HG03135 (cell line): ENCODE measurements around the gene DOCK1.

ENCODE experiments used
- ATAC-seq: cut with Tn5 transposase; IDR thresholded peaks from one replicate; pipeline ENCODE4 v1.9.1; 2021; ENCODE audit warnings: mild to moderate bottlenecking, moderate library complexity; ENCODE audit not compliant: unreplicated experiment

Gene DOCK1

DNA sequence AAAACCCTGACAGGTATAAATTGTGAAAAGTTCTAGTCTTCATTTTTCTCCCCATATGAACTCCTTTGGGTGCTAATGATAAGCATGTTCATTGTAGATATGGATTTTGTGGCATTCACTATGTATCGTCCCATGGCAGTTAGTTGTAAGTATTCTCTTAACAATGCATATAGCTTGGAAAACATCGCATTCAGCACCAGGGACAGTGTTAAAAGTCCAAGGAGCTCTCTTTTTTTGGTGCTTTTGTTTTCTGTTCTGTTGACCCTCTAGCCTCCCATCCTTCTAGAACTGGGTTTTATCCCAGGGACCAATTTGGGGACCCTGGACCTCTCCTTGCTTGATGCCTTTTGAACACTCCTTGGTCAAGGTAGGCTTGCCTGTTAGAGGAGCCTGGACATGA is 253.4 kb downstream of the DOCK1 start:
- no peak for ATAC-seq

DNA sequence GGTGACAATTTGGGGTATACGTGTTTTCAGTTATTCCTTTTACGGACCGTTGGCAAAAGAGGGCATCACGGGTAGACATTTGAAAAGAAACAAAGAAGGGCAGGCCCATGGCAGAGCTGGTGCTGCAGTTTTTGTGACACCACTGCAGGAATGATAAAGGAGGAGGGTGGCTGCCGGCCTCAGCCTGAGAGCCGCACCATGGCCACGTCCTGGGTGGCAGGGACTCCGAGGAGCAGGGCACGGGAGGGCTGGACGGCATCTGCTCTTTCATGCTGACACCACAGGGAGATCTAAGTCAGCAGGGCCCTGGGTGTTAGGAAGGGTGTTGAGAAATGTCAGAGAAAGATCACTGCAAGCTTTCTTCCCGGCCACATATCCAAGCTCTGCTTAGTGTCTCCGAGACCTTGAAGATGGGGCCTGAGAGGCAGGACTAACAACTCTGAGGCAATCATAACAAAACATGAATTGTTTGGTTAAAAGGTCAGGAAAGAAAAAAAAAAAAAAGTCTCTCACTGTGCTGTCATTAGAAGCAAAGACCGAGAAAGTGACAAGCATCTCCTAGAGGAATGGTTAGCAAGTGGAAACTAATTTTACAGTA is 254.5 kb downstream of the DOCK1 start:
- no peak for ATAC-seq

DNA sequence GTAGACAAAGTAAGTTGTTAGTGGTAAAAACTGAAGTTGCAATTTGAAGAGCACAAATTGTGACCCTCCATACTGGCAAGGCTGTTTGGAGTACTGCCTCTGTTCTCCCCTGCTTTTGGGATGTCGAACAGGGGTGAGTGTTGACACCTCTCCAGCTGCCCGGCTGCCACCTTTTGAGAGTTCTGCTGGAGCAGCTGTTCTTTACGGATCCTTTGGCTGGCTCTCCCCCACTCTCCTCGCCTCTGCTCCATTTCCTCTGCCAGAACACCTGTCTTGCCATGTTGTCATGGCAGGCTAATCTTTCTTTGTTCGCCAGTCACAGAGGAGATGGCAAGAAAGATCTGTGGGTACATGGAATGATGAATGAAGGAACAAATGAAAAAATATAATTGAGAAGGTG is 256.3 kb downstream of the DOCK1 start:
- ATAC-seq, result no peak

DNA sequence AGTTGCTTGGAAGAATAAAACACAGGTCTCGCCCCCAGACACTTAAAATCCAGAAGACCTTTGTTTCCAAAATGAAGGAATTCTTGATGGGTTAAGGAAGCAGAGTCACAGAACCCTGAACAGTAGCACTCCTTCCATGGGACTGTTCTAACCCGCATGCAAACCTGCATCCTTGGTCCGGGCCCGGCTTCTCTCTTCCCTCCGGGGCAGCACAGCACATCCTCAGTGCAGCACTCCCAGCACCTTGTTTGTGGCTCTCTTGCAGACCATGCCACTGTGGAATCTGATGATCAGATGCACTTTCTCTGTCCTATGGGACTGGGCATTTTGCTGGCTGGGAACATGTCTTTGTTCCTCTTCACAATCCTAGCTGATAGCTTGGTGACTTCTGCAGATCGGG is 257.6 kb downstream of the DOCK1 start:
- no peak for ATAC-seq

DNA sequence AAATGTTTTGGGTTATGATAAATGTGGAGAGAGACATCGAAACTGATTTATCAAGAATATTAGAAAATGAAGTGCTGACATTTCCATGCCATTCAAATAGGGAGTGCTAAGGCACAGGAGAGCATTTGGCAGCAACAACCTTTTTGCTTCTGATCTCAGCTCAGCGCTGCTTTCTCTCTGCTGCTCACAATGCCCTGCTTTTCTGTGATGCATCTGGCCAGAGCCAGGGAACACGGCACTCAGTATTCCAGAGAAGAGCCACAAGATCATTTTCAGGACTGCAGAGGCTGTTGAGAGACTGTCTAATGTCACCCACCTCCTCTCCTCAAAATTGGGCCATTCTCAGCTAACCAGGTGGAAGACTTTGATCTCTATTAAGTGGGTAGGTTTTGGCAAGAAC is 263.0 kb downstream of the DOCK1 start:
- ATAC-seq, result no peak

DNA sequence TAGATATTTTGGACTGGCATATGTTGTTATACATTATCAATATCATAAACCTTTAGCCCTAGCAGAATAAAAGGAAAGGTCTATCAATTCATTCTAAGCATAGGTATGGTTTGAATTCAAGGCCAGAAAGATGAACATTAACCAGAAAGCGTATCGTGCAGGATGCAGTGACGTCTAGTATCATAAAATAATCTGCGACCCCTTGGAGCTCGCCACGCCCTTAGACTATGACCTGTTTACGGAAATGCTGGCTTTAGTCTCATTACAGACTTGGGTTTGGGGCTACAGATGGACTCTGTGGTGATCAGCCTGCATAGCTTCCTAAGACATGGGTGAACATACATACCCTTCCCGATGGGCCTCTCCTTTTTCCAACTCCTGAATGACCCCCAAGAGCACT is 269.6 kb downstream of the DOCK1 start:
- no peak for ATAC-seq

DNA sequence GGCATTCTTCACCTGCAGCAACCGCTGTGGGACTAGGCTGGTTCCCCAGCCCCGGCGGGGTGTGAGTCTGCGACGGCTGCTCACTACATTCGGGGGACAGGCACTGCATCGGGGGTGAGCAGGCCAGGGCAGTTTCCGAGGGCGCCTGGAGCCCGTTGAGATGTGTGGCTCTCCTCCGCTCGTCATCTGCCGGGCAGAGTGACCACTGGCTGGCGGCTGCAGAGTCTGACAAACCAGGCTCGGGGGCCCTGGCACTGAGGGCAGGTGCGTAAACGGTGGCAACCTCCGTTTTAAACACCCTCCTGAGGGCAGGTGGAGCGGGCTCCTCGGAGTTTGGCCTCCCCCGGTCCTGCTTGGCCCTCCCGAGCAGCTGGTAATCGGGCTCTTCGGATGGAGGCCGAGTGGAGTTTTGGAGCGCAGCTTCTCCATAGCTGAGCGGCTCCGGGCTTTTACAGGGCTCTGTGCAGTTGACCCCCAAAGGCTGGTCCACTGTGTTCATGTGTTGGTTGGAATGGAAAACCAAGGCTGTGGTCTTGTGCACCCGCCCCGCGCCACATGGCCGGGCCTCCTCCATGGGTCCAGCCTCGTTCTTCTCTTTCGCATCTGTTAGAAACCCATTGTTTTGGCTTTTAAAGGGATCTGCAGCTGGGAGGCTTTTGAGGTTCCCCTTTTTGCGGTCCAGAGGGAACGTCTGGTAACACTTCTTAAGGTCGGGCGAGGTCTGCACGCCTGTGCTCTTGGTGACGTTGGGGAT is 270.3 kb downstream of the DOCK1 start:
- ATAC-seq, result no peak

DNA sequence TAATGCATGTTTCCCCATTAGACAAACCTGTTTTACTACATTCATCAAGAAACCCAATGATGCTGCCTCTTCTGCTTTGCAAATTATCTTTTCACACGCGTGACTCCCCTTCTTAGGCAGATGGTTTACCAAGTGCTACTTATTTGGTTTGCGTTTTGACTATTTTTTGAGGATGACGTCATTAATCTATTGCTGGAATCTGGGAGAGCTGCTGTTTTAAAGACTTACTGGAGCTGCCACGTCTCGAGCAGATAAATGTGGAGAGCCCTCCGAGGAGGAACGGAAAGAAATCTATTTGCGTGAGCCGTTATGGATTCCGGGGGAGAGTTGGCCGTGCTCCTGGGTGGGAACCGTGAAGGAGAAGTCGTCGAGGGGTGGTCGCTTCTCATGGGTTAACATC is 271.4 kb downstream of the DOCK1 start:
- ATAC-seq, result no peak

DNA sequence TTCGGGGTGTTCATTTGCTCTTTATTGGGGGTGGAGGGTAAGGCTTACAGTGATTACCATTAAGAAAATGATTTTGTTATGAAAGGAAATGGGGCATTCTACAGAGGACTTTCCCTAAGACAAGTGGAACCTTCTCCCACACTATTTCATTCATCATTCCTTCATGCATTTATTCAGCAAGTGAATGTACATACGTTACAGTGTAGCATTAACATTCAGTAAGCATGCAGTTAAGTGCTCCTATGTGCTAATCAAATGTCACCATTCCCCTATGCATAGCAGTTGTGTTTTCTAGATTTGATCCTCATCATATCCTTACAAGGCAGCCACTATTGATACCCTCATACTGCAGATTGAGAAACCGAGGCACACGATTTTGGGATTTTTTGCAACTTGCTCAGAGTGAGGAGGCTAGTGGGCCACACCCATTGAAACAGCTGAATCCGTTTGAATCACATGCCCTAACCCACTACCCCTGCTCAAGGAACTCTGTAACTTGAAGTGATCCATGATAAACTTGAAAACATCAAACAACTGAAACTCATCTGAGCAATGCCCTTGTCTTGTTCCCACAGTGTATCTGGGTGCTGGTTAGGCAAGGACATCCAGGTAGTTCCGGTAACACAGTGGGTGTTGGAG is 274.5 kb downstream of the DOCK1 start:
- ATAC-seq, result no peak

DNA sequence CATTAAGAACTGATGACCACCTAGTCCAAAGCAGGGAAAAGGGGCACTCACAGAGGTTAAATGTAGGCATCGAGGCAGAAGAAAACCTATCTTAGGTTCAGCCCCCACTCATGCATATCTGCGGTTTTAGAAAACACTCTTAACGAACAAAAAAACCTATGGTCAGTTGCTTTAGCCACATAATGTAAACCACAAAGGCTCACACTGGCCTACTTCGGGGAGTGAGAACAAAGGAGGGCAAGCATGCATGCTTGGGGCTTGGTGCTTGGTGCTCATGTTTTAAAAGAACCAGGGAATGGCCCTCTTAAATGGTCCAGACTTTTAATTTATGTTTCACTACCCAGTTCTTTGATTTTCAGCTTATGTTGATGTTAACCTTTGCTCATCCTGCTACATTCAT is 276.9 kb downstream of the DOCK1 start:
- ATAC-seq, result no peak

DNA sequence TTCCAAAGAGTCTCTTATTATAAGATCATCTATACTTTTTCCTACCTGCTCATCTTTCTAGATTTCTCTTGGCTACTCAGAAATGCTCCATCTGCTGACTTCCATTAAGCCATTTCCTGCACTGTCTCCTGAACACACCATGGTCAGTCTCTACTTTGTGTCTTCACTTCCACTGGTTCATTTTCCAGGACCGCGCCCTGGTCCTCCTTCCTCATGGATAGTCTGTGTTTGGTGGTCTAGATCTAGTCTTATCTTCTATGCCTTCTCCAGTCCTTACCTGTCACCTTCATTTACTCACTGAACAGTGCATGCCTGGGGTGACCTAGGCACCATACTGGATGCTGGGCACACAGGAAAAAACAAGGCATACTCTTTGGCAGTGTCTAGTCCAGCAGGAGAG is 279.4 kb downstream of the DOCK1 start:
- ATAC-seq, result no peak

DNA sequence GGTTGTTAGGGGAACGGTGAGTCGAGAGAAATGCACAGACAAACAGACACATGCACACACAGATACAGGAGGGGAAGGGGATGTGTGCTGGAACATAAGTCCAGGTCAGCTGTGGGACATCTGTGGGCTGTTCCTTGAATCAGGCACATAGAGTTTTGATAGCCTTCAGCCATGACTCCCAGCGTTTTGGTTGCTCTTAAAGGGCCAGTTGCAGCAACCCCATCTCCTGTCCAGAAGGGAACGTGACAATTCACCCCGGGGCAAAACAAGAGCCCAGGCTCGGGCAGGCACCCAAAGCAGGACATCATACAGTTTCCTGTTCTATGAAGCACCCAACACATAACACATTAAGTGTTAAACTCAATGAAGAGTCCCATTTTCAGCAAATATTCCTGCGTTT is 281.6 kb downstream of the DOCK1 start:
- ATAC-seq, result no peak

DNA sequence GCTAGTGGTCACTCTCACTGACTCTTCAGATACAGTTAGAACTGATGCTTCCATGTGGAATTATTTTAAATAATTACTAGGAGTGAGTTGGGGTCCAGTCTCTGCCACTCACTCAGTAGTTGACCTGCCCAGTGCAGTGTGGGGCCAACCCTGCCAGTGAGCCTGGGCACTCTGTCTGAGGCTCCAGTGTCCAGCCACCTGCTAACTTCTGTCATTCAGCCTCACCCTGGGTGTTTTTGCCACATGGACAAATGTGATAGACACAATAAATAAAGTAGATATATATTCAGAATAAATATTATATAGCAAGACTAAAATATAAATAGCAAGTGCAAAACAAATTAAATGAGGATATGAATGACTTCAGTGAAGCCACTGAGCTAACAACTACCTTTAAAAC is 284.0 kb downstream of the DOCK1 start:
- ATAC-seq, result no peak

DNA sequence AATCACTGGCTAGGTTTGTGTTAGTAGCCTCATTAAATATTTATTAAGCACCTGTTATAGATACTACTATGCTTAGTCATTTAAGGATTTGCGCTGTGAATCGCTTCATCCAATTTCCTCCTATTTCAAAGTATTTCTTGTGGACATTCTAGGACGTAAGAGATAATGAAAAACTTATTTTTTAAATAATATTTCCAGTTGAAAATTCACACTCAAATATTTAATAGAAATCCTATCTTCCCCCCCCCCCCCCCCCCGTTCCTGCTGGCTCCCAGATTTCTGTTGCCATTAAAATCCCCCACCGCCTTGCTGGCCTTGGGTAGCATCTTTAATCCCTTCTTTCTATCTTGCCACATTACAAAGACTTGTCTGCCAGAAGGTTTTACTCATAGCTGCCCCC is 285.2 kb downstream of the DOCK1 start:
- ATAC-seq, result no peak

DNA sequence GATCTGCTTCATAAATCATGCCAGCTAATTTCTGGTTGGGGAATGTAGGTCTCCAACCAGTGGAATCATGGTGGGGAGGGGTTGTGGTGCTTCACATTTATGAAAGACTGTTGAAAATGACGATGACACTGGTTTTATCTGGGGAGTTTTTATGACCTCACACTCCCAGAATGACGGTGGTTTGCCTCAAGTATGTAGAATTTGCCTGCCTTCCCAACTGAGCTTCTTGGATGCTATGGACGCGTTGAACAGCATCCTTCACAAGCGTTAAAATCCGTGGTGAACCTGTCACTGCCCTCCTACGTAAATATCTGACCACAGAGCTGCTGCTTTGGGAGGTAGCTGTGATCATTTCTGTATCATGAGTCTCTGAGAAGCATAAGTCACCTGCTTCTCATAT is 287.9 kb downstream of the DOCK1 start:
- no peak for ATAC-seq

DNA sequence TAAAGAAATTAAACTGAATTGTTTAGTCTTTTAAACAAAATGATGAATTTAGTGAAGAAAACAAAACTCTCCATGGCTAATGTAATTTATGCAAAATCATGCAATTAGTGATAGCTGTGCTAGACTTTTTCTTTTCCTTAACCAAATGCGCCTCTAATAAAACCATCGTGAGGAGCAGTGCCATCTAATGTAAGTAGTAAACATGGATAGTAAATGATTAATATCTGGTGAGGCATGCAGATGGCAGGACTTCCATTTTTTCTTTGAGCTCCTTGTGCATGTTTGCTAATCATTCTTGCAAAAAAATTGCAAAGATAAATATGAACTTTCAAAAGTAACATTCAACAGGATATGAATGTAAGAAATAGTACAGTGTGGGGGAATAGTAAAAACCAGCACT is 288.9 kb downstream of the DOCK1 start:
- ATAC-seq, result no peak

DNA sequence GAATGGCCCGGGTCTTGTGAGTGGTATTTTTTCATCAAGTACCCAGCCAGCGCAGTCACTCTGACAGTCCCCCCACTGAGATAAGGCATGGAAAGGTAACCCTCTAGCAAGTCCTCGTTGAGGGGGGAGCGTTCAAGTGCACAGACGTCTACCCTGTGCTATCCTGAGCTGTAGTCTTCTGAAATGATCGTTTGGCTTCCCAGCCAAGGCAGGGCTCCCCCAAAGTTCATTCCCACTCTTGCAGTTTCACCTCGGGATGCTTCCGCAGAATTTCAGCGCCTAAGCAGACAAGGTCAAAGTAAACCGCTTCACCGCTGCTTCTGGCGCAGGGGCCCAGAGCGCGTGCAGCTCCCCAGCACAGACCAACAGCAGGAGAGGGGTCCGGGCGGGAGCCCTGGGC is 289.4 kb downstream of the DOCK1 start:
- no peak for ATAC-seq

DNA sequence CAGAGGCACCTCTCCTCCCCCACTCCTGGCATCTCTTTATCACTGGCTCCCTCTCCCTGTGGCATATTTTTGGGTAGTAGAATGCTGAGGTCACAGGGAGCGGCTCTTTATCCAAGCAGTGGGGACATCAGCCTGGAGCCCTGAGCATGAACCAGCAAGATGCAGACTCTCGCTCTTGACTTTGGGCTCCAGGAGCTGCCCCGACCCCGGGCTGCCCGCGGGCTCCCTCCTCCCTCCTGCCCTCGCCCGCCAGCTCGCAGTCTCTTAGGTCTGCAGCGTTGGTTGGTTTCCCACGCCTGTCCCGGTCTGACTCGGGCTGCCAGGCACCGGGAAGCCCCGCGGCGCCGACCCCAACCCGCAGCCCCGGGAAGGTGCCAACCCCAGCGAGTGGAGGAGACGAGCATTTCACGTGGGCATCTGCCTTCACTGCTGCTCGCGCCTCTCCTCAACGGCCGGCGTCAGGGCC is 289.8 kb downstream of the DOCK1 start:
- ATAC-seq, result no peak

DNA sequence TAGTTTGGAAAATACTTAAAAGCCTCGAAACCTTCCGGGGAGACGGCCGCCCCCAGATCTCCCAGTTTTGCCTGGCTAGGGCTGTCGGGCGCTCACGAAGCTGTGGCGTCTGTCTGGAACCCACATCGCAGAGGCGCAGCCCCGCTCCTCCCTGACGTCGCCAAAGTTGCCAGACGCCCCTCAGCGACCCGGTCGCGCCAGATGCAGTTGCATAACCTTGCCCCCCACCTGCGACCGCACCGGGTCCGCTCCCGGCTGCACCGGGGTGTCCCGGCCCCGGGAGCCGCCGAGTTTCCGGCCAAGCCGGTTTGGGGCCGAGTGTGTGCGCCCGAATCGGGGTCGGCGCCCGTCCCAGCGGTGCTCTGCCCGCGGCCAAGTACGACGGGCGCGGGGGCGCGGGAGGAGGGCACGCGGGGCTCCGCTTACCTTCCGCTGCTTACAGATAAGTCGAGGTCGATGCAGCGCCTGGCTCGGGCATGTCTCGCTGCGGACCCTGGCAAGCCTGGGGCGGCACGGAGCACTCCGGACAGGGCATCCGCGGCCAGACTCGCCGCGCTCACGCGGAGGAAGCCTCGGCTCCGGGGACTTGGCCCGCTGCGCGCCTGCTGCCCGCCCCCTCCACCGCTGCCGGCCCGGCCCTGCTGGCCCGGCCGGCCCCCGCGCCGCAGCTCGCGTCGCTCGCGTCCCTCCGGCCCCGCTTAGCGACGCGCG is 290.5 kb downstream of the DOCK1 start:
- no peak for ATAC-seq

DNA sequence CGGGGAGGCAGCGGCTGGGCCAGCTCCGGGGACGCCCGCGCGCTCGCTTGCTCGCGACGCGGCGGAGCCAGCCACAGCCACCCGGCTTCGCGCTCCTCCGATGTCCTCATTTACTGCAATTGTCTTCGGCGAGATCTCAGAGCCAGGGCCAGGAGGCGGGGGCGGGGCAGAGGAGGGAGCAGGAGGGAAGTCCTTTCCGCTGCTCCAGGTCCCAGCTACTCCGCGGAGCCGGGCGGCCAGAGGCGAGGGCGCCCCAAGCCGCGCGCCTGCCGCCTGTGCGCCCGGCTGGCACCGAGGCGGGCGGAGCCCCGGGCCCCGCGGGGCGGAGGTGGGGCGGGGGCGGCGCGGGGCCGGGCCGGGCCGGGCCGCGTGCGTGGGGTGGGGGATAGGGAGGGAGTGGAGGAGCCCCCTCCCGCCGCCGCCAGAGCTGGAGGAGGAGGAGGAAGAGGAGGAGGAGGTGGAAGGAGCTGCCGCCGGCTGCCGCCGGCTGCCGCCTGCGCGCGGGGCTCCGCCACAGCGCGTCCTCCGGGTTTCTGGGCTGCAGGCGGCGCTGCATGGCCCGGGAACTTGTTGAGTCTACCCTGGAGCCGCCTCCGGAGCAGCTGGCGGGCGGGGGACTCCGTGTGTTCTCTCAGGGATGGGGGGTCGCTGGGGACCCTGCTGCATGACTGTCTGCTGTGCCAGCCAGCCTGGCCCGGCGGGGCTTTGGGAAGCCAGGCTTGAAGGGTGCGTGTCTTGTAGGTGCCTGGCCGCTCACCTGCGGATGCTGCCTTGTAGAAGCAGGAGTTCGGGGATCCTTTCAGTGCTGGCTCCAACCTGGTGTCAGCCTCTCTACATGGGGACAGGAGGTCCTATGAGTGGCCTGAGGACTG is 291.3 kb downstream of the DOCK1 start, which contains the start of gene INSYN2A:
Gene INSYN2A (minus strand): TSS at position 310 of the 872 bp plus-strand sequence. CDS start 20,196 bp downstream, outside the sequence.
- ATAC-seq, result no peak

DNA sequence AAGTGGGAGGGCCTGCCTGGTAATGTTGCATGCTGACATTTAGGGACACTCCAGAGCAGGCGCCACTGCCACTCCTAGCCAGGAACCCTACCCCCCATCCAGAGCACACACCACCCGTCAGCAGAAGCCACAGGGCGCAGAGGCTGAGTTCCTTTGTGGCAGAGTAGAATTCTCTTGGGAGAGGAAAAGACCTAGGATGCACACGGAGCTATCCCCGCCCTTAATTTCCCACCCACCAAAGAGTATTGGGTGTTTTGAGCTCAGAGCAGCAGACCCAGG is 291.9 kb downstream of the DOCK1 start:
- no peak for ATAC-seq
